Mucosa of descending colon (tissue), 3 donors: ENCODE results near the gene SLC6A3. TPM values are rescaled to one million over a fixed set of nuclear protein-coding genes. Genes with fewer than 3 reads are reported as not detected.

Experiments used
- ATAC-seq: fragments of 200-7000 bp; cut with Tn5 transposase; one replicate; pipeline ENCODE4 v1.9.1; 2020; ENCODE audit warnings: mild to moderate bottlenecking, moderate library complexity
- DNase-seq, 3 donors: peaks; one replicate each; pipeline ENCODE4 v3.0.0-alpha.2; 2020
- H3K36me3 ChIP-seq: fragments of 200-600 bp; one replicate; pipeline ENCODE4 v1.8.0; 2021; ENCODE audit warnings: low read depth, mild to moderate bottlenecking
- H3K4me1 ChIP-seq: fragments of 200-600 bp; one replicate; pipeline ENCODE4 v1.8.0; 2021; ENCODE audit warnings: low read depth, mild to moderate bottlenecking
- H3K4me3 ChIP-seq: fragments of 200-600 bp; one replicate; pipeline ENCODE4 v1.8.0; 2021; ENCODE audit warnings: mild to moderate bottlenecking
- H3K9me3 ChIP-seq: fragments of 200-600 bp; one replicate; pipeline ENCODE4 v1.8.0; 2021; ENCODE audit warnings: mild to moderate bottlenecking
- CTCF ChIP-seq: fragments of 200-600 bp; IDR thresholded peaks from one replicate; pipeline ENCODE4 v1.8.0; 2022; ENCODE audit warnings: antibody characterized with exemption, mild to moderate bottlenecking
- intact Hi-C, 2 donors: fragments of 100-400 bp; cut with DNase I in 1 of 2; cut with micrococcal nuclease in 1 of 2; formaldehyde crosslinking; loops; one replicate each; pipeline versions ENCODE4 v1.11.0 to v1.11.1; 2022; cut with DNase I, micrococcal nuclease
- total RNA-seq, 3 donors: library from RNA; stranded (reverse); fragmentation: NEBNext Ultra II Directional in 2 of 3; extraction: Animal tissue kit (Norgen Biotek cat#: 25700) in 2 of 3; gene quantifications; one replicate each; pipeline versions ENCODE4 v1.2.1 to v1.2.4, GENCODE V29; 2021 to 2023
- donor health status: DM: no; HTN: no; CAD: no; lungs with moderate emphysema.
- donor health status: DM: no; HTN: no; CAD: no.
- donor health status: DM: no; HTN: yes; CAD: no.

SLC6A3 gene
- total RNA-seq, 3 donors from 2014 or later: not detected

GRCh38 chr5:1405539-1406530 is 39.4 kb downstream of the SLC6A3 start:
- no peak for TF ChIP-seq CTCF
- H3K4me3 ChIP-seq: no peak overlapping the region
- no peaks in the 10 kb centered on the region for H3K36me3 ChIP-seq
- peak in 1 of 3 donors; percentile 39 for DNase-seq
- no peak for ATAC-seq
- intact Hi-C loops: no loop called here
- H3K9me3 ChIP-seq: no peaks in the 10 kb centered on the region
- no peaks in the 10 kb centered on the region for H3K4me1 ChIP-seq

GRCh38 chr5:1405121-1405520 is 40.1 kb downstream of the SLC6A3 start:
- DNase-seq (peak in 1 of 3 donors; percentile 39), ATAC-seq (no peak)
- intact Hi-C loops: no loop called here
- H3K4me3 ChIP-seq: no peak overlapping the region
- H3K9me3 ChIP-seq: no peaks in the 10 kb centered on the region
- H3K4me1 ChIP-seq: no peaks in the 10 kb centered on the region
- no peak for TF ChIP-seq CTCF
- H3K36me3 ChIP-seq: no peaks in the 10 kb centered on the region

- Histone ChIP-seq H3K4me3 (no peak overlapping the region), H3K36me3 (no peaks in the 10 kb centered on the region), H3K9me3 (no peaks in the 10 kb centered on the region), H3K4me1 (no peaks in the 10 kb centered on the region)
- DNase-seq (peak in 1 of 3 donors; percentile 29), ATAC-seq (no peak)
- TF ChIP-seq CTCF: no peak
- intact Hi-C loops: no loop called here
Measured at GRCh38 chr5:1404062-1404461, 41.2 kb downstream of the SLC6A3 start.

DNA sequence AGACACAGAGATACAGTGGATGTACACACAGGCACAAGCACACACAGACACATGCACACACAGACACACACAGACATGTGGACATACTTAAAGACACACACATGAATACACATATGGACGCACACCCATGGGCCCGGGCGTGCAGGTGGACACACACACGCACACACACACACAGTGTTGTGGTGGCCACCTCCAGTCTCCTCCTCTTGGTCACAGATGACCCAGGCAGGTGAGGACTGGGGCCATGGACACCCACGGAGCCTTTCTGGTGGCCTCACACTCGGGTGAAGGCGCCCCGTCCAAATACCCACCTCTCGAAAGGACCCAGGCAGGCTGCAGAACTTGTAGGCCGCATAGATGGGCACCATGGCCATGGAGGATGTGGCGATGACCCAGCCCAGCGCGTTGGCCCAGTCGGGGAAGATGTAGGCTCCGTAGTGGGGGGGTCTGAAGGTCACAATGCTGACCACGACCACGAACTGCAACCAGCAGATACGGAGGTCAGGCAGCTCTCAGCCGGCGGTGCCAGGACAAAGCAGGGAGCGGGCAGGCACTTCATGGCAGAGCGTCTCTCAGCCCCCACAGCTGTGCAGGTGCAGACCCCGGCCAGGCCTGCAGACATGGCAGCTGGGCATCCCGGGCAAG is 42.5 kb downstream of the SLC6A3 start:
- no peaks in the 10 kb centered on the region for H3K4me1 ChIP-seq
- DNase-seq (peak in 1 of 3 donors; percentile 42), ATAC-seq (no peak)
- H3K9me3 ChIP-seq: no peaks in the 10 kb centered on the region
- no peak for TF ChIP-seq CTCF
- no peaks in the 10 kb centered on the region for H3K36me3 ChIP-seq
- intact Hi-C loops: no loop called here
- no peak overlapping the region for H3K4me3 ChIP-seq

DNA sequence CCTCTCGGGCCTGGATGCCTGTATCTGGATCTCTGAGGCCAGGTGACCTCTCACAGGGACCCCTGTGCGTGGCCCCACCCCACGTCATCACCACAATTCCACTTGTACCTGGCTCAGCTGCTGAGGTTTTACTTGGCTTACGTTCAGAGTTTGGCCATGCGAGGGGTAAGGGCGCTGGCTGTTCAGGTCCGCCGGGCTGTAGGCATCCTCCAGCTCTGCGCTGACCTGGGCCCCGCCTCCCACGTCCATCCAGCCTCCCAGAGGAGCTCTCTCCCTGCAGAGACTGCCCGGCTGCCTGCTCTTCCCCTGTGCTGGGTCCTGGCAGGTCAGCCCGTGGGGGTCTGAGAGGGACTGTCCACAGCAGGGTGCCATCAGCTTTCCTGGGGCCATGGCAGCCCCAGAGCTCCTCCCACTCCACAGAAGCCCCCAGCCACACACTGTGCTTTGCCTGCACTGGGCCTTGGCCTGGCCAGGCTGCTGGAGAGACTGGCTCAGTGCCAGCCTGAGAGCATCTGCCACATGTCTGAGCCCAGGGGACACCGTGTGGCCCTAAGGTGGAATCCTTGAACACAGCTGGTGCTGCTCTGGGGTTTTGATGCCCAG is 43.6 kb downstream of the SLC6A3 start:
- Histone ChIP-seq H3K4me3 (no peak overlapping the region), H3K9me3 (no peaks in the 10 kb centered on the region), H3K36me3 (no peaks in the 10 kb centered on the region), H3K4me1 (no peaks in the 10 kb centered on the region)
- TF ChIP-seq CTCF: no peak
- ATAC-seq (no peak), DNase-seq (peak in 1 of 3 donors; percentile 40)
- intact Hi-C loops: no loop called here
